C1 segment of cervical spinal cord (tissue), 14 donors: Measurements from ENCODE around the gene PTPRCAP.

ENCODE experiments used
- DNase-seq, 14 donors: peaks; one replicate each; lab custom pipeline; 2025; lab: John Stamatoyannopoulos, UW

The PTPRCAP gene

DNA sequence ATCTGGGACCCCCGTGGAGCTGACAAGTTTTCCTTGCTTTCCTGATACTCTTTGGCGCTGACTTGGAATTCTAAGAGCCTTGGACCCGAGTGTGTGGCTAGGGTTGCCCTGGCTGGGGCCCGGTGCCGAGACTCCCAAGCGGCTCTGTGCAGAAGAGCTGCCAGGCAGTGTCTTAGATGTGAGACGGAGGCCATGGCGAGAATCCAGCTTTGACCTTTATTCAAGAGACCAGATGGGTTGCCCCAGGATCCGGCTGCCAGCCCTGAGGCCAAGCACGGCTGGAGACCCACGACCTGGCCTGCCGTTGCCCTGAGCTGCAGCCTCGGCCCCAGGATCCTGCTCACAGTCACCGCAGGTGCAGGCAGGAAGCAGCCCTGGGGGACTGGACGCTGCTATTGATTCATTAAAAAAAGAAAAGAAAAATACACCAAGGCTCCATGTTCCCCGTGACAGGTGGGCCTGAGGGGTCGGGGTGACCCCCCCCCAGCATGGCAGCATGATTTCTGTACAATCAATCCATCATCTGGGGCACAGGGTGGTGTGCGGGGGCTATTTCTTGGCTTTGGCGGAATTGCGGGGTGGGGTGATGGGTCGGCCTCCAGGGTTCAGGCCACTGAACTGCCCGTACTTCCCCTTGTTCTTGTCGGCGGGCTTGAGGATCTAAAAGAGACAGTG is 39.4 kb downstream of the PTPRCAP start:
- peak in 2 of 14 donors; percentile 16 to 21 for DNase-seq

DNA sequence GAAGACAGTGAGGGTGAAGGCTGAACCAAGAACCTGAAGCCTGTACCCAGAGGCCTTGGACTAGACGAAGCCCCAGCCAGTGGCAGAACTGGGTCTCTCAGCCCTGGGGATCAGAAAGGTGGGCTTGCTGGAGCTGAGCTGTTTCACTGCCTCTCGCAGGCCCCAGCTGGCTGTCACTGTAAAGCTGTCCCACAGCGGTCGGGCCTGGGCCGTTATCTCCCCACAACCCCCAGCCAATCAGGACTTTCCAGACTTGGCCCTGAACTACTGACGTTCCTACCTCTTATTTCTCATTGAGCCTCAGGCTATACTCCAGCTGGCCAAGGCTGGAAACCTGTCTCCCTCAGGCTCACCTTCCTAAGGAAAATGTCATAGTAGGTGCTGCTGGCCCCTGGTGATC is 39.9 kb downstream of the PTPRCAP start:
- no peak for DNase-seq

DNA sequence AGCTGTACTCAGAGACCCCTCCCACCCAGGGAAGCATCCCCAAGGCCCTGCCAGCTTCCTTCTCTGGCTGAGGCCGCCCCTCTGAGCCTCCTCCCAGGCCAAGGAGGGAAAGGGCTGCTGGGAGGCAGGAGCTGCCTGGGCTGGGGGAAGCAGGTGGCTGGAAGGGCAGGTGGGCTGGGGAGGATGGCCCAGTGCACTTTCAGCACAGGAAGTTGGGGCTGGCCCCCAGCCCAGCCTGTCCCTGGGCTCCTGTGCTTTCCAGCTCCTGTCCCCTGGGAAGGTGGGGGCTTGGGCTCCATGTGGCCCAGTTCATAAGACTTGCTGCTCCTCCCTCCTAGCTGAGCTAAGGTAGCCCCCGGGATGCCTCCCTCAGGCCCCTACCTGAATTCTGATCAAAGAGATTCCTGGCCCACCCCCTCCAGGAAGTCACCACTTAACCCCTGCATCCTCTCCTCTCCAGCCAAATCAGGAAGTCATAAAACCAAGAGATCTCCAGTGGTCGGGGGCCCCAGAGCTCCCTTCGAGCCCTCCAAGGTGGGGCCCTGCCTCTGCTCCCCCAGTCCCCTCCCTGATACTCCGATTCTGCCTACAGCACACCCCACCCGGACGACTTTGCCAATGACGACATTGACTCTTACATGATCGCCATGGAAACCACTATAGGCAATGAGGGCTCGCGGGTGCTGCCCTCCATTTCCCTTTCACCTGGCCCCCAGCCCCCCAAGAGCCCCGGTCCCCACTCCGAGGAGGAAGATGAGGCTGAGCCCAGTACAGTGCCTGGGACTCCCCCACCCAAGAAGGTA is 40.7 kb downstream of the PTPRCAP start:
- DNase-seq, result no peak

DNA sequence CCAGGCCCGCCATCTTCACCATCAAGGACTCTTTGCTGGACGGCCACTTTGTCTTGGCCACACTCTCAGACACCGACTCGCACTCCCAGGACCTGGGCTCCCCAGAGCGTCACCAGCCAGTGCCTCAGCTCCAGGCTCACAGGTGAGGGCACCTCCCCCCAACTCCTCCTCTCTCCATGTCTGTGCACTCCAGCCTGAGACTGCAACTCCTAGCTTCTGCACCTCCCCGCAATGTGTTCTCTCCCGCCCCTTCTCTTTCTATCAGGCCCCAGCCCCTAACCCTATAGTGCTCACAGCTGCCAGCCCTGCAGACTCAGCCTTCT is 41.3 kb downstream of the PTPRCAP start:
- no peak for DNase-seq

DNA sequence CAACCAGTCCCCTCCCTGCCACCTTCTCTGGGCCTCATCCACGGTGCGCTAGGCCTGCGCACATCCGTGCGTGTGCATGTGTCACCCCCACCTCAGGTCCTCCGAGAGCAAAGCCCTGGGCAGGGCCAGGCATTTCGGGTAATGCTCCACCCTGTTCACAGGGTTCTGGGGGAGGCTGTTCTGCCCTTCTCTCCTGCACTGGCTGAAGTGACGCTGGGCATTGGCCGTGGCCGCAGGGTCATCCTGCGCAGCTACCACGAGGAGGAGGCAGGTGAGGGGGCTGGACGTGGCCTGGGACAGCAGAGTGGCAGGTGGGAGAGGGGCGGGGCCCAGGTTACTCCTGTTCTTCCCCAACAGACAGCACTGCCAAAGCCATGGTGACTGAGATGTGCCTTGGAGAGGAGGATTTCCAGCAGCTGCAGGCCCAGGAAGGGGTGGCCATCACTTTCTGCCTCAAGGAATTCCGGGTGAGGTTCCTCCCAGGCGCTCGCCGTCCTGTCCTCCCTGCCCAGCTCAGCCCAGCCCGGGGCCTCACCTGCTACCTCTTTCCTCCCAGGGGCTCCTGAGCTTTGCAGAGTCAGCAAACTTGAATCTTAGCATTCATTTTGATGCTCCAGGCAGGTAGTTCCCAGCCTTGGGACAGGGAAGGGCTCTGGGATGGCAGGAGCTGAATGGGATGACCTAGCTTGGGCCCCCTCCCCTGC is 41.8 kb downstream of the PTPRCAP start:
- no peak for DNase-seq

DNA sequence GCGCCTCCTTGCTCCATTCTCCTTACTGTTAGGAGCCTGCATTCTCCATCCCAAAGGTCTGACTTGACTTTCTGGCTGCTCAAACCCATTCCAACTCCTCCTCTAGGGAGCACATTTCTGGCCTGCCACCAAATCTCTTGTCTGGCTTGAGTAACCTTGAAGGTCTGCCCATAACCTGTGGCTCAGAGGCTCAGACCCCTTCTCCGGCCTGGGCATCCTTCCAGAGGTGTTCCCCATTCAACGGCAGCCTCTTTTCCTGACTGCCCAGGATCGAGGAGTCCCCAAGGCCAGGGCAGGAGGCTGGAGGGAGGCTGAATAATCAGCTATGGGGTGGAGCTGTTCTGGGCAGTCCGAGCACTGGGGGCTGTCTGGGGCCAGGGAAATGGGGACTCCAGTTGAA is 43.5 kb downstream of the PTPRCAP start:
- DNase-seq, result no peak

DNA sequence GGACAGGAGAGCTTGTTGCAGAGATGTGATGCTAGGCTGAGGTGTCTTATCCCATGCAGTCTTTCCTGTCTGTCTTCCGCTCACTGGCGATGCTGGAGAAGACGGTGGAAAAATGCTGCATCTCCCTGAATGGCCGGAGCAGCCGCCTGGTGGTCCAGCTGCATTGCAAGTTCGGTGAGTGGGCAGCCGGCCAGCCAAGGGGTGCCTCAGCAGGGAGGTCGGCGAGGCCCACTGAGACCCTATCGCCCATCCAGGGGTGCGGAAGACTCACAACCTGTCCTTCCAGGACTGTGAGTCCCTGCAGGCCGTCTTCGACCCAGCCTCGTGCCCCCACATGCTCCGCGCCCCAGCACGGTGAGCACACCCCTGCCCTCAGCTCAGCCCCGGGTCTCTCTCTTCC is 44.0 kb downstream of the PTPRCAP start:
- no peak for DNase-seq

DNA sequence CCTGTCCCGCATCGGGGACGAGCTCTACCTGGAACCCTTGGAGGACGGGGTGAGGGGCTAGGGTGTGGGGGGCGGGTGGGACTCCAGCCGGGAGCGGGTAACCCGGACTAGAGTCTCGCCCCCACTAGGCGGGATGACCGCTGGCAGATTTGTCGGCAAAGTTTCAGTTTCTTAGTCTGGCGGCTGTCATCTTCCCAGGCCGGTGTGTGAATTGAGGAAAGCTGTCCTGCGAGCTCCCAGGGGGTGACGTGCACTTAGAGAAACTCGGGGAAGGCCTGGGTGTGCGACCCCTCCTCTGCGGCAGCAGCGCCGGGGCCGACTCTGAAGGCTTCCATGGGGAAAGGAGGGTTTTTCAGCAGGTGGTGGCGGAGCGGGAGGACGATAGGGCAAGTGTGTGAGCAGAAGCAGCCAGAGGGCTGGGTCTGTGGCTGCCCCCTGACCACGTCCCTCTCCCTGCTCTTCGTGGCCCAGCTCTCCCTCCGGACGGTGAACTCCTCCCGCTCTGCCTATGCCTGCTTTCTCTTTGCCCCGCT is 45.2 kb downstream of the PTPRCAP start:
- DNase-seq, result no peak

DNA sequence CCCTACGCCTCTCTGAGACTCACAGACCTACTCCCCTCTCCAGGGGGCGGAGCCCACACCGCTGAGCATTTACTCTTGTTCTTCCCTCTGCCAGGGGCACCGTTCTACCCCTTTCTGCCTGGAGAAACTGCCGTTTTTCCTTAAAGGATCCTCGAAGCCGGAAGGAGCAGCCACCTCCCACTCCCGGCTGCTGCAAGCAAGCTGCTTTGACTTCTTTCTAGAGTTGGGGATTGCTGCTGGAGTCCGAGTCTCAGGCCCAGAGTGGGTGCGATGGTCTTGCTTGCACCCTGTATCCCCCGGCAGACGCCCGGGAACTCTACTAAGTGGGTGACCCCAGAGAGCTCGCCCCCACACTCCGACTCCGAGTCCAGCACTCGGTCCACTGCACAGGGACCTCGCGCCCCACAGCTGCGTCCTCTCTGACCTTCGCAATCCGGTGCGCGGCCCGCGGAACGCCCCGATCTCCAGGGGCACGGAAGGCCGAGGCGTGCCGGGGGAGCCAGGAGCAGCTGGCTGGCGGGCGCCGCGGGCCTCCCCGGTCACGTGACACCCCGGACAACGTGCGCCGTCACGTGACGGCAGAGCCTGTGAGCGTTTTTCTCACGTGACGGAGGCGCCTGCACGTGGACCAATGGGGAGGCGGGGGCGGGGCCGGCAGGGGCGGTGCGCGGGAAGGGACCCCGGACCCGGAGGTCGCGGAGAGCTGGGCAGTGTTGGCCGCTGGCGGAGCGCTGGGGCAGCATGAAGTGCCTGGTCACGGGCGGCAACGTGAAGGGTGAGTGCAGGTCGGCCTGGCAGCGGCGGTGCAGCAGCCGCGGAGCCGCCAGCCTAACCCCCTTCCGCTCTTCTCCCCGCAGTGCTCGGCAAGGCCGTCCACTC is 45.9 kb downstream of the PTPRCAP start, which contains the start of gene RAD9A:
RAD9A (plus strand) TSS at position 683 of the 879 bp plus-strand sequence; CDS start at position 742, 59 bp downstream.
- peak; percentile 47 to 97 (median 88) for DNase-seq

DNA sequence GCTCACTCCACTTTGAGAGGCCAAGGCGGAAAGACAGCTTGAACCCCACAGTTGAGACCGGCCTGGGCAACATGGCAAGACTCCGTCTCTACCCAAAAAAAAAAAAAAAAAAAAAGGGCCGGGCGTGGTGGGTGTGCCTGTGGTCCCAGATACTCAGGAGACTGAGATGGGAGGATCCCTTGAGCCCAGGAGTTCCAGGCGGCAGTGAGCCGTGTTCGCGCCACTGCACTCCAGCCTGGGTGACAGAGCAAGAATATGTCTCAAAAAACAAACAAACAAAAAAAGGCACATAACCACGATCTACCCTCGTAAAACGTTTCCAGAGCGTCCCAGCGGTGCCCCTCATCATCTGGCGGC is 46.6 kb downstream of the PTPRCAP start:
- DNase-seq, result no peak

DNA sequence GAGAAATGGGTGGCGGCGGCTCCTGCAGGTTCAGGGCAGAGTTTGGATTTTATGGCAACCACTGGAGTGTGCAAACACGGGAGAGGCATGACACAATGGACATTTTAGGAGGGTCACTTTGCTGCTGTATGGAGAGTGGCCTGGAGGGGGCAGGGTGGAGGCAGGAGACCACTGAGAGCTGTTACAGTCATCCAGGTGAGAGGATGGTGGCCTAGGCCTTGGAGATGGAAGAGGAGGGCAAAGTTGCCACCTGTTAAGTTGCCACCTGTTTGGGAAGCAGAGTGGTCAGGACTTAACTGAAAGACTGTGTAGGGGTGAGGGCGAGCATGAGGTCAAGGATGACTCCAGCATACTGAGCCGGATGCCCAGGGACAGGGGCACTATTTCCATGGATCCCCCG is 48.0 kb downstream of the PTPRCAP start:
- DNase-seq, result no peak

DNA sequence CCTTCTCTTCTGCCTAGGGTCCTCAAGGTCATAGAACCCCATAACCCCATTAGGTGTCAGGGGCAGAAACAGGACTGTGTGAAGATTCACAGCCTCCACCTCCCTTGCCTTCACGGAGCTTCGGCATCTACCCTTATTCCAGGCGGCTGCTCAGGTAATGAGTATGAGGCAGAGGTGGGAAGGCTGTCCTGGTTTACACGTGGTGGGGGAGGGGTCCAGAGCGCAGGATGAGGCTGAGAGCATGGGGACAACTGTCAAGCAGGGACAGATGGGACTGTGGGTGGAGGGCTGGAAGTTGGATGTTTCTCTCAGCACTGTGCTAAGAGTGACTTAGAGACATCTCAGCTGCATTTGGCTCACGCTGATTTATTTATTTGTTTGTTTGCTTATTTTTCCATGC is 50.0 kb downstream of the PTPRCAP start:
- DNase-seq, result no peak

DNA sequence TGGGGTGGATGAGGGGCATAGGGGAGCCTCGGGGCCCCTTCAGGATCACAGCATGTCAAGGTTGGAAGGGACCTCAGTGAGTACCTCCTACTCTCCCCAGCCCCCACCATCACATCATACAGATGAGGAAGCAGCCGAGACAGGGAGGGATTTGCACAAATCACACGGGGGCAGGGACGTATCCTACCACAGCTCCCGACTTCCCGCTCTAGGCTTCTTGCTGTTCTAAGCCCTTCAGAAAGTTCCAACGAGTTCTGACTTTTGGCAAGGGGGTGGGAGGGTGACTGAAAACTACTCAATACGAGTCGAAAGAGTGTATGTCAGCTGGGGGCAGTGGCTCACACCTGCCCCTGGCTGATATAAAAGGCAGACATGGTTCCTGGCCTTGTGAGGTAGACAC is 50.4 kb downstream of the PTPRCAP start:
- DNase-seq, result no peak
